Kidney (tissue), 14 donors: ENCODE results near the gene NPW. TPM values are rescaled to one million over a fixed set of nuclear protein-coding genes. Genes with fewer than 3 reads are reported as not detected.

Experiments
- DNase-seq, 5 donors: peaks; one replicate each; pipeline ENCODE4 v3.0.0-alpha.2; 2013 to 2020
- FAIRE-seq: peaks from 2 replicates; lab custom pipeline; 2012; peaks lifted over from hg19 to GRCh38; lab: Jason Lieb, UNC
- H3K27ac ChIP-seq, 2 donors: one replicate each; pipeline ENCODE4 v1.7.0; 2013; ENCODE audit warnings: low read depth in 2 of 2, low read length in 2 of 2, inconsistent platforms in 1 of 2
- H3K27me3 ChIP-seq: one replicate; pipeline ENCODE4 v1.7.1; 2013; ENCODE audit warnings: low read length, inconsistent platforms; ENCODE audit not compliant: control insufficient read depth, insufficient read depth
- H3K36me3 ChIP-seq, 3 donors: one replicate each; pipeline versions ENCODE4 v1.7.0 to v1.7.1; 2013; ENCODE audit warnings: low read length in 3 of 3, control low read depth in 1 of 3, inconsistent platforms in 1 of 3; ENCODE audit not compliant: insufficient read depth in 3 of 3, control insufficient read depth in 2 of 3
- H3K4me1 ChIP-seq, 3 donors: one replicate each; pipeline versions ENCODE4 v1.7.0 to v1.7.1; 2013; ENCODE audit warnings: low read length in 3 of 3, inconsistent platforms in 1 of 3, low read depth in 1 of 3; ENCODE audit not compliant: control insufficient read depth in 2 of 3, insufficient read depth in 2 of 3
- H3K4me3 ChIP-seq, 3 donors: one replicate each; pipeline versions ENCODE4 v1.7.0 to v1.8.1; 2013; ENCODE audit warnings: low read length in 3 of 3, control low read depth in 1 of 3, inconsistent platforms in 1 of 3
- H3K9ac ChIP-seq, 3 donors: one replicate each; pipeline versions ENCODE4 v1.7.0 to v1.7.1; 2013; ENCODE audit warnings: low read length in 3 of 3, control low read depth in 1 of 3, inconsistent platforms in 1 of 3
- H3K9me3 ChIP-seq, 3 donors: one replicate each; pipeline versions ENCODE4 v1.7.0 to v1.7.1; 2013; ENCODE audit warnings: low read length in 3 of 3, control low read depth in 1 of 3, inconsistent platforms in 1 of 3; ENCODE audit not compliant: control insufficient read depth in 2 of 3, insufficient read depth in 1 of 3
- CTCF ChIP-seq: IDR thresholded peaks from 3 replicates; pipeline ENCODE4 v1.5.1; 2012; ENCODE audit warnings: mild to moderate bottlenecking, moderate library complexity, borderline replicate concordance; ENCODE audit not compliant: insufficient read depth; ENCODE audit errors: extremely low read depth
- intact Hi-C: fragments of 100-400 bp; cut with DNase I; formaldehyde crosslinking; loops from one replicate; pipeline ENCODE4 v1.11.1; 2022
- polyA plus RNA-seq: library from polyadenylated mRNA; stranded (reverse); fragments of 350-450 nt; fragmentation: Illumina TruSeq; extraction: RNeasy Lipid Tissue Mini Kit (QIAGEN cat#74804); gene quantifications from one replicate; pipeline ENCODE4 v1.2.3, GENCODE V29; 2014; ENCODE audit warnings: low read depth, low replicate concordance; ENCODE audit not compliant: insufficient read depth
- total RNA-seq: library from RNA; stranded (reverse); fragmentation: NEBNext Ultra II Directional; extraction: Animal tissue kit (Norgen Biotek cat#: 25700); gene quantifications from one replicate; pipeline ENCODE4 v1.2.1, GENCODE V29; 2021
- donor health status: control.
- donor health status: control.
- donor health status: control.
- donor health status: control.
- donor health status: control.
- donor health status: DM: yes; HTN: yes; CAD: no.
- donor health status: Normal renal cell carcinoma (clear cell type).

NPW gene
- total and polyA plus RNA-seq, 2 donors from 2014 or later, result not detected

- no peak for TF ChIP-seq CTCF
- Histone ChIP-seq H3K27ac (no peak overlapping the region), H3K4me1 (peaks cover 0 to 38% (median 0%) of the 10 kb centered on the region in 3 donors), H3K4me3 (peak overlapping the region; percentile 64 to 91 (median 82)), H3K9me3 (no peaks in the 10 kb centered on the region), H3K27me3 (no peaks in the 10 kb centered on the region), H3K9ac (peak overlapping the region in 1 of 3 donors; percentile 34), H3K36me3 (no peaks in the 10 kb centered on the region)
- peak in 1 of 5 donors; percentile 0 for DNase-seq
- intact Hi-C loops, result loop anchor here (10.0 kb wide), 1 partner anchor 117 kb away; the partner anchor contains the start of gene RAB26
- no peak for FAIRE-seq
Measured at GRCh38 chr16:2028146-2028545, 8.6 kb downstream of the NPW start.

GRCh38 chr16:2028620-2029220 lies 9.1 kb downstream of the NPW start:
- FAIRE-seq (no peak), DNase-seq (peak in 1 of 5 donors; percentile 2)
- Histone ChIP-seq H3K4me3 (peak overlapping the region in 1 of 3 donors; percentile 82), H3K36me3 (no peaks in the 10 kb centered on the region), H3K4me1 (peaks cover 0 to 34% (median 0%) of the 10 kb centered on the region in 3 donors), H3K27ac (no peak overlapping the region), H3K27me3 (no peaks in the 10 kb centered on the region), H3K9me3 (no peaks in the 10 kb centered on the region), H3K9ac (no peak overlapping the region)
- intact Hi-C loops, result loop anchor here (10.0 kb wide), 1 partner anchor 116 kb away; the partner anchor contains the start of gene RAB26
- no peak for TF ChIP-seq CTCF

- H3K4me1 ChIP-seq, result peaks cover 0 to 27% (median 0%) of the 10 kb centered on the region in 3 donors
- DNase-seq, result peak in 1 of 5 donors; percentile 82
Measured at GRCh38 chr16:2029350-2029749, 9.8 kb downstream of the NPW start.

More at GRCh38 chr16:2029350-2029749, 9.8 kb downstream of the NPW start:
- Histone ChIP-seq H3K27me3 (no peaks in the 10 kb centered on the region), H3K9me3 (no peaks in the 10 kb centered on the region), H3K36me3 (no peaks in the 10 kb centered on the region), H3K27ac (no peak overlapping the region), H3K9ac (no peak overlapping the region), H3K4me3 (peak overlapping the region in 1 of 3 donors; percentile 82)
- intact Hi-C loops, result loop anchor here (10.0 kb wide), 1 partner anchor 115 kb away; the partner anchor contains the start of gene RAB26
- no peak for TF ChIP-seq CTCF
- no peak for FAIRE-seq
